DLD1 (cell line): ENCODE results near the gene DUSP7.

Experiments
- in situ Hi-C: cut with HindIII; loops from 2 replicates; pipeline ENCODE4 v1.10.0; 2017; ENCODE audit warnings: low sequenced_read_pairs

DUSP7 gene

DNA sequence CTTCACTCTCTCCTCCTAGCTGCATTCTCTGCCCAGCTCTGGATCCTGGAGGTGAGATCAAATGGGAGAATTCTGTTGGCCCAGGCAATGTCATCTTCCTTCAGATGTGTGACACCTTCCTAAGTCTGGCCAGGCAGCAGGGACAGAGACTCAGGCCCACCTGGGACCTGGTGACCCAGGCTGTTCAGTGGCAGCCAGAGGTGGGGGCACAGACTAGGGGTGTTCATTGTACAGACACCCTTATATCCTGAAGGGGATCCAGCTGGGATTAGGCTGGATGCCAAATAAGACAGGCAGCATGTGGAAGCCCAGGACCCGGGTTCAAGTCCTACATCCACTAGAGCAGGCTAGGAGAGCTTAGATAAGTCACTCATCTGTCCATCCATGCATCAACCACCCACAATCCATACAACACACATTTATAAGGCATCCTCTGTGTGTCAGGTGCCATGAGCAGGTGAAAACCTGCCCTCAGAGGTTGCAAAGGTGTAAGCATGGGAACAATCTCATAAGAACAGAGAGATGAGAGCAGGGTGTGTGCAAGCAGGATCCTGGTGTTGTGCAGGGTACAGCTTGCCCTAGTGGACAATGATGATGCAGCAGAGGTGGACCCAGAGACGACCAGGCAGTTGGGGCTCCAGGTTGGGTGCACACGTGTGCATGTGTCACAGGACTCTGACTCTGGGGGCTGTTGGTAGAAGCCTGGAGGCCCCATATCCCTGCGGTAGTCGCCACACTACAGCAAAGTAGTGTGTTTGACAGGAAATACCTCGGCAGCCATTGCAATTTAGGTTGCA, 42.4 kb downstream of the DUSP7 start:
- in situ Hi-C loops = no loop called here

DNA sequence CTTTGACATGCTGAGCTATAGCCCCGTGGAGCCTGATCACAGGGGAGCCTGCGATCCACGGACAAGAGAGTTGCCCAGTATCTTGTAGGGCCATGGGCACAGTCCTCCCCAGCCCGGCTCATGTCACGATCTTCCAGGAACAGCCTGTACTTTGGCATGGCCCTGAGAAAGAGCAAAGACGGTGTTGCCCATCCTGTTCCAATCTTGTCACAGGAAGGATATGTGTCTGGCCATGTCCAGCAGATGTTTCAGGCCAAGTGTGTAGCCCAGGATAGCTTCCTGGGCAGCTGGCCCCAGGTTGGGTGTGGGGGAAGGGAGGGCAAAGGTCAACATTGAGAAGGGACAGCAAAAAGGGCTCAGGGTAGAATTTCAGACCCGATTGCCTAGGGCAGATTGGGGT, 43.7 kb downstream of the DUSP7 start:
- in situ Hi-C loops = no loop called here

DNA sequence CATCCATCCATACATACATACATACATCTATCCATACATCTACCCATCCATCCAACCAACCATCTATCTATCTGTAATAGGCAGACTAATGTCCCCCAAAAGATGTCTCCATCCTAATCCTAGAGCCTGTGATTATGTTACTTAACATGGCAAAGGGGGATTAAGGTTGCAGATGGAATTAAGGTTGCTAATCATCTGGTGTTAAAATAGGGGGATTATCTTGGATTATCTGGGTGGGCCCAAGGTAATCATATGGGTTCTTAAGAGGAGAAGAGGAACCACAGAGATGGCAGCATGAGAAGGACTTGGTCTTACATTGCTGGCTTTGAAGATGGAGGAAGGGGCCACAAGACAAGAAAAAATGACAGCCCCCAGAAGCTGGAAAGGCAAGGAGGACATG, 45.9 kb downstream of the DUSP7 start:
- in situ Hi-C loops = no loop called here

DNA sequence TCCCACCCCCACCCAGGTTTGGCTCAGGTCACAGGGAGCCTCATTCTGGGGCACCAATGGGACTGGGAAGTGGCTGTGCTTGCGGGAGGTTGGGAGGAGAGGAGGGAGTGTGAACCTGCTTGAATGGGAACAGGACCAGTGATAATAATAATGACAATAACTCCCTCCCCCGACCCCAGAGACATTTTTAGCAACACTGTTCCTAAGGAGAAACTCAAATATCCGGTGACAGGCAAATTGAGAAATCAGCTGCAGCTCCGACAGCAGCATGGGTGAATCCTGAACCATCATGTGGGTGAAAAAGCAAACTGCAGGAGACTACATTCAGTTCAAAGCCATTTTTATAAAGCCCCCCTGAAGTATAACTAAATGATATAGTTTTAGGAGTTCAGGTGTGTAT, 49.1 kb downstream of the DUSP7 start:
- in situ Hi-C loops = no loop called here

DNA sequence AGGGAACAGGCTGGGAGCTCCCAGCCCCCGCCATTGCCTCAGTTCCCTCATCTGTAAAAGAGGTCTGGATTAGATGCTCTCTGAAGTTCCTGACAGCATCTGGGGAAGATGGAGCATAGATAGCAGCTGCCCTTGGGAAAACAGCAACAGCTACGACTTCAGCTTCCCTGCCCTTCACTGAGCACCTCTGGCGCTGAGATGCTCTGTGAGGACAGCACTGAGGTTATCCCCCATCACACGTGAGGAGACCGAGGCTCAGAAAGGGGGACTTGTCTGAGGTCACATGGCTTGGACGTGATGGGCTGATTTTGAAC, 49.6 kb downstream of the DUSP7 start:
- in situ Hi-C loops = no loop called here

DNA sequence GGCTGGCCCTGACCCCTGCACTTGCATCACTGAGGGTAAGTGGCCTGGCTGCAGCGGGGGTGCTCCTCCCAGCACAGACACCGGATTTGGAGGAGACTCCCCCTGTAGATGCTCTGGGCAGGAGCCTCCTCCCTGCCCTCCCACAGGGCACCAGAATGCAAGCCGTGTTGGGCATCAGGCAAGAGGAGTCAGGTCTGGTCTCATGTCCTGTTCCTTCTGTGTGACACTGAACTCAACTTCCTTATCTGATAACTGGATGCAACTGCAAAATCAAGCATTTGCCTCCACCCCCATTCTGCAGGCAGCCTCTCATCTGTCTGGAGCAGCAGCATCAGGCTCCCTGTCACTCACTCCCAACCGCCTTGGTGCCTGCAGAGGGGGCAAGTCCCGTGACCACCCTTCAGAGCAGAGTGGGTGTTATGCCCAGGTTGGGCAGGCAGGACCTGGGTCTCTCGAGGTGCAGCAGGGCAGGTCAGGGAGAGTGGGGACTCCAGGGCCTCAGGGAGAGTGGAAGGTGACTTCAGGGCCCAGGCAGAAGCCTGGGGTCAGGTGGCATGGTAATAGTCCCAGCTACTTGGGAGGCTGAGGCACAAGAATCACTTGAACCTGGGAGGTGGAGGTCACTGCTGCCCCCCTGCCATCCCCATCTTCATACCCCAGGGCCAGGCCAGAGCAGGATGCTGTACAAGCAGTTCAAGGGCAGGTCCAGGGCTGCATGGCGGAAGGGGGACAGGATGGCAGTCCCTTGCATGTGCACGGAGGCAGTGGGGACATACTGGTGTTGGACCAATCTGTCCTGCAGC, 50.2 kb downstream of the DUSP7 start:
- in situ Hi-C loops = no loop called here

DNA sequence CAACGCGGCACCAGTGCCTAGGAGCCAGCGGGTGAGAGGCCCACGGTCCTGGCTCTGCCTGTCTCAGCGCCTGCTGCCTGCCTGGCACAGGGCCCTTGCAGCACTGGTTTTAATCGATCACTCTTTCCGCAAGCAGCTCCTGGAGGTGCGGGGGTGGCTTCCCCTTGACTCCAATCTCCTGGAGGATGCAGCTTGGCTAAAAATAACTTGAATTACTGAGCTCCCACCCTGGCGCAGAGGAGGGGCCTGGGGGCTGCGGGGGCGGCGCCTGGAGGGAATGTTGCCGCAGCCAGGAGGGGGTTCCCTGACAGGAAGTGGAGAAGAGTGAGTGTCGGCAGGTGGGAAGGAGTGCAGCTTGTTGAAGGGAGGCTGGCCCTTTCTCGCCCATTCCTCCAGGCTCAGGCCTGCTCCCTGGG, 50.8 kb downstream of the DUSP7 start:
- in situ Hi-C loops = no loop called here

DNA sequence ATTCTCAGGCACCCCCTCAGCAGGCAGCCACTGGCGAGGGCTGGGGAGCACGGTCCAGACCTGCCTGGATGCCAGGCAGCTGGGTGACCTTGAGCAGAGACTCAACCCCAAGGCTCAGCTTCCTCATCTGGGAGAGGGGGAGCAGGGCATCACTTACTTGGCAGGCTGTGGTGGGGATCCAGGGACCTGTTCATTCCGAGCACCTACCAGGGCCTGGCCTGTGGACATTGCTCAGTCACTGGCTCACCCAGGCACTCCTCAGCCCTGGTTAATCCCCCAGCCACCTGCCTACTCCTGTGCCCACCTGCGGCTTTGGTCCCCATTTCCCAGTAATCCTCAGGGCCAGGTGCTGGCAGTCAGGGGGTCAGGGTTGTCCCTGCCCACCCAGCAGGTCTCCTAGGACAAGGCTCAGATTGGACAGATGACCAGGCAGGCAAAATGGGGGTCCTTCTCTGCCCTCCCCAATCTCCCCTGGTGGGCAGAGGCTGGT, 51.4 kb downstream of the DUSP7 start:
- in situ Hi-C loops = no loop called here

DNA sequence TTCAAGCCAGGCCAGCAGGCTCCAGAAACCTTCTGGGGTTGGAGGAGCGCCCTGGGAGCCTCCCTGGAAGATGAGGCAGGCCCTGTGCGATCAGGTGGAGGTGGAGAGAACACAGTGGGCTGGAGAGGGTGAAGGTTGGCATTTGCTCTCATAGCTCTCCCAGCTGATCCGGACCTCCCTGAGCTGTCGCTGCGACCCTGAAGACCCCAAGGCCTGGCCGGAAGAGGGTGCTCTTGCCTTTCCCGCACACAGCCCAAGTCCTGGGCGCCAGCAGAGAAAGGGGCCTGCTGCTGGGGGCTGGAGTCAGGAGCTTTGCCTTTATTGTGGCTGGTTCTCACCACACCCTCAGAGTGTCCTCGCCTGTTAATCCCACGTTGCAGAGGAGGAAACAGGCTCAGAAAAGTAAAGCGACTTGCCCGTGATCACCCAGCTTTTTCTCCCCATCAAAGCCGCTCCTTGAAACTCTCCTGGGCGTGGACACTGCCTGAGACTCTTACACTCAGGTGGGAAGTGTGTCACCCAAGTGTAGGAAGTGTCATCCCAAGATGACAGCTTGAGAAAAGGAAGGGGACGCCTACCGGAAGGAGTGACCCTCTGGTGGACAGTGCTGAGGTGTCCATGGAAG, 52.1 kb downstream of the DUSP7 start:
- in situ Hi-C loops = no loop called here

DNA sequence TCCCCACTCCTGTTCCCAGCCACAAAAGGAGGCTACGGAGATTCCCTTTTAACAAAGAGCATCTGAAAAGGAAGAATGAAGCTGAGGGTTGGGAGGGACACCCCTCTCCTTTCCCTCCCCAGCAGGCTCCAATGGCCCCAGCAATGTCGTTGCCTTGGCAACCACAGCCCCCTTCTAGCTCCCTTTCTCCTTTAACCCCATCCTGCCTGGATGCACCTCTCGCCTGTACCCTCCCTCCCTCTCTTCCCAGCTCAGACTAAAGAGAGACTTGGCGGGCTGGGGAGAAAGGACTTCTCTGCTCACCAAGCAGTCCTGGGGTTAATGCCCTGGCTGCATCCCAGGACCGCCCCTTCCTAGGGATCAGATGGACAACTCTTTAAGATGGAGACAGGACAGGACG, 53.6 kb downstream of the DUSP7 start:
- in situ Hi-C loops = no loop called here

DNA sequence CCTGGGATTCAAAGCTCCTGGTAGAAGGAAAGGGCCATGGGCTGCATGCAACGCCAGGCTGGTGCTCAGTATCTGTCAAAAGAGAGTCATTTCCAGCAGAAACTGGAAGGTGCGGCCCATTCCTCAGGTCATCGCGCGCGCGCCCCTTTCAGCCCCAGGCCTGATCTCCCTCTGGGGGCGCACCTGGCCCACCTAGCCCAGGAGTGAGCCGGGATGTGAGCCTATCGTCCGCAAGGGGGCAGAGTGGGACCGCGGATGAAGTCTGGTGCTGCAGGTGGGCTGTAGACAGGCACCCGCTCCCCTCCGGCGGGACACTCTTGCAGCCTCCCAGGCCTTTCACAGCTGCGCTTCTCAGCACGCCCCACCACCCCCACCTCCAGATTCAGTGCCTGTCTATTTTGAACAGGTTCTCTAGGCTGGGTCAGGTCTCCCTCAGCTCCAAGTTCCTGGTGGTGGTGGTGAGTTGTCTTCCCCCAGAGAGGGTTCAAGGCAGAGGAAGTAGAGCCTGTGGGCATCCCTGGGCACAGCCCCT, 54.9 kb downstream of the DUSP7 start:
- in situ Hi-C loops = no loop called here

DNA sequence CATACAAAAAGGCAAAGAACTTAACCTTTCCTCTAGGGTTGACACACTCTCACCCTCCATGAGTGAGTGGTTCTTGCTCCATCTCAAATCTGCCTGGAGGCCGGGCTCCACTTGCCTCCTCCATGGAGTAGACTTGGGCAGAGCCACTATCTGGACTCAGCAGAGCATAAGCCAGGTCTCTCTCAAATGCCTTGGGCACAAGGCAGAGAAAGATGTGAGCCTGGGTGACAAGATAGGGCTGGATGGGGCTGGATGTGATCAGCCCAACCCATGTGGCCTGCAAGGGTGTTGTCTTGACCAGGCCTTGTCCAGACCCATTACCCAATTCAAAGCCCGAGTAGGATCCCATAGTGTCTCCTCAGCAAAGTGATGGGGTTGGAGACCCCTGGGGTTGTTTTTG, 56.5 kb downstream of the DUSP7 start:
- in situ Hi-C loops = loop anchor here (10.0 kb wide), 1 partner anchor 105 kb away; no protein-coding TSS in a partner anchor
